Heart left ventricle (tissue), 13 donors: Measurements from ENCODE around the gene USF2.

Source experiments
- CTCF ChIP-seq, 12 donors: fragments of 200-600 bp; sonication (generic) in 4 of 12; IDR thresholded peaks; one replicate each; pipeline versions ENCODE4 v1.5.0 to v1.8.0; 2018 to 2022; ENCODE audit warnings: antibody characterized with exemption in 12 of 12, mild to moderate bottlenecking in 5 of 12
- POLR2A ChIP-seq, 2 donors: fragments of 450-650 bp; IDR thresholded peaks; one replicate each; pipeline ENCODE4 v1.6.1; 2017; ENCODE audit warnings: antibody characterized with exemption in 2 of 2, mild to moderate bottlenecking in 2 of 2, moderate library complexity in 2 of 2
- donor health status: ischemic (EF 13 %, LVEDD 7.1; RV severe dilation, severe dysfunction).
- donor health status: DM: no; HTN: yes; CAD: no.
- donor health status: DM: no; HTN: no; CAD: no.
- donor health status: ischemic (EF 25% LVEDD 6.9; RV normal size, moderate dysfunction).
- donor health status: ischemic (EF 25% LVEDD 5.7; RV mildly dilated, moderate dysfunction).
- donor health status: ischemic (EF 35%, LVEDD 5.7; RV mildly dilated, moderate dysfunction).
- donor health status: nonischemic (EF 11% LVEDD 7.7; RV severe dilation, severe dysfunction).
- donor health status: DM: yes; HTN: yes; CAD: no.
- donor health status: PGD.
- donor health status: ischemic (EF 29% LVEDD 5.4; RV normal size, mild dysfunction).
- donor health status: nonischemic (EF 23%, LVEDD 6.1; RV moderate dilation, normal function).

GRCh38 chr19:35266520-35267352, 2.0 kb upstream of the USF2 start:
- no peak for TF ChIP-seq CTCF (IDR thresholded peaks at IDR 0.05)
- TF ChIP-seq POLR2A (IDR thresholded peaks at IDR 0.05), result no peak
